Tracheal epithelial cell (primary cell): ENCODE results near the gene CALR3. TPM values are rescaled to one million over a fixed set of nuclear protein-coding genes. Genes with fewer than 3 reads are reported as not detected.

Experiments used
- total RNA-seq: library from RNA; depleted of rRNA; stranded (reverse); fragments of >200 nt; gene quantifications from 2 replicates; pipeline ENCODE4 v1.2.1, GENCODE V29; 2014

CALR3 gene
- total RNA-seq: 0.64 TPM in 1 of 2 replicates, not detected in the other

GRCh38 chr19:16495982-16496612, at the start of gene CALR3, which contains the start of gene C19orf44:
CALR3 (minus strand) TSS chr19:16496167; CDS start chr19:16496129, 38 bp downstream.
C19orf44 (plus strand) TSS chr19:16496394; CDS start chr19:16500793, 4,399 bp downstream.

DNA sequence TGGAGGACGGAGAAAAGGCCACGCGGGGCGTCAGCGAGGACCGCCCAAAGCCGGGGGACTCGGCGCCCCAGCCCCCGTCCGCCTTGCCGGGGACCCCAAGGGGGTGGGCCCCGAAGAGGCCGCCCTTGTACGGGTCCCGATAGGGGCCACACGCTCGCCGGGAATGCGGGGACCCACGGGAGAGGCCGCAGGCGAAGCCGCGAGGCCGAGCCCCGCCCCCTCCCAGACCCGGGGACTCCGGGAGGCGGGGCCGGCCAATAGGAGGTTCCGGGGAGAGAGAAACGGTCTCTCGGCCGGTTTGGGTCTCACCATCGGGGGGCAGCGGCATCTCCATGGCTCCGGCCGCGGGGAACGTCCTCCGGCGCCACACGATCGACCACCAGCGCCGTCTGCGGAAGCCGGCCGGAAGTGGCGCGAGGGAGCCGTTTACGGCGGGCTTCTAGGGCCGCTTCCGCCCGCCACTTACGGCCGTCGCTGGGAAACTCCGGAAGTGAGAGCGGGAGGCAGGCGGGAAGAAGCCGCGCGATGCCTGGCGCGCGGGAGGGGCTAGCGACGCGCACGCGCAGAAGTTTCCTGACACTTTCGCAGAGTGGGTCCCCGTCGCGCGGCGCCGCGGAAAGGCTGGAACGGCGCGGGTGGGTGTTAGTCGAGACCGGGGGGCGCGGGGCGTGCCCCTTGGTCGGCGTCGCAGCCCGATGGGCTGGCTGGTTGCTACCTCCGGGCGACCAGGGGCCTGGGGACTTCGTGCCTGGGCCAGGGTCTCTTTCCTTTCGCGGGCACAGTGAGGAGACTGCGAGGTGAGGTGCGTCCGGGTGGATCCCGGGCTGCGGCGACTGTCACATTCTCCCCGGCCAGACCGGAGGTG, 46.3 kb upstream of the CALR3 start, which contains the start of gene CHERP:
TSS of gene CHERP (minus strand) at position 393 of the 865 bp plus-strand sequence. CDS start at position 334, 59 bp downstream.

Other genes starting within 250 kb of the CALR3 start
- gene KLF2, start 171.3 kb downstream of the CALR3 start, total RNA-seq: 0.21 and 0.24 TPM in 2 replicates
- gene EPS15L1, start 24.2 kb downstream of the CALR3 start, total RNA-seq: 6.2 and 7.2 TPM in 2 replicates
- 1.2 and 2.8 TPM in 2 replicates for gene C19orf44, start 227 bp upstream of the CALR3 start, total RNA-seq
- 3.4 and 4.1 TPM in 2 replicates for gene CHERP, start 46.3 kb upstream of the CALR3 start, total RNA-seq
- gene SLC35E1, start 76.2 kb upstream of the CALR3 start, total RNA-seq: 22.4 and 34.9 TPM in 2 replicates
- 3.1 and 3.6 TPM in 2 replicates for gene MED26, start 132.0 kb upstream of the CALR3 start, total RNA-seq
- 71.6 and 84.8 TPM in 2 replicates for gene SMIM7, start 164.0 kb upstream of the CALR3 start, total RNA-seq
- gene TMEM38A, start 165.0 kb upstream of the CALR3 start, total RNA-seq: 7.7 and 8.5 TPM in 2 replicates
- under 0.01 and 0.21 TPM in 2 replicates for gene NWD1, start 223.7 kb upstream of the CALR3 start, total RNA-seq